HG03520 (cell line): ENCODE data around the gene RPL34.

Experiments
- ATAC-seq: cut with Tn5 transposase; IDR thresholded peaks from one replicate; pipeline ENCODE4 v1.9.1; 2021; ENCODE audit warnings: mild to moderate bottlenecking, moderate library complexity; ENCODE audit not compliant: unreplicated experiment

Gene RPL34

GRCh38 chr4:108622828-108623227 lies 2.5 kb downstream of the RPL34 start:
- no peak for ATAC-seq

GRCh38 chr4:108624263-108625056 lies 4.1 kb downstream of the RPL34 start:
- ATAC-seq = no peak

- ATAC-seq = no peak
Measured at GRCh38 chr4:108626056-108626455, 5.7 kb downstream of the RPL34 start.

GRCh38 chr4:108628411-108628810 lies 8.0 kb downstream of the RPL34 start:
- ATAC-seq = no peak

GRCh38 chr4:108635070-108635655 lies 14.8 kb downstream of the RPL34 start:
- ATAC-seq = no peak

- ATAC-seq = no peak
Measured at GRCh38 chr4:108636246-108636645, 15.9 kb downstream of the RPL34 start.

GRCh38 chr4:108637856-108638255 lies 17.5 kb downstream of the RPL34 start:
- ATAC-seq = no peak

GRCh38 chr4:108644237-108644636 lies 23.9 kb downstream of the RPL34 start:
- no peak for ATAC-seq

GRCh38 chr4:108646706-108647105 lies 26.3 kb downstream of the RPL34 start:
- ATAC-seq = no peak

GRCh38 chr4:108649863-108650211 lies 29.5 kb downstream of the RPL34 start:
- peak; percentile 5 for ATAC-seq

- ATAC-seq = peak; percentile 88
Measured at GRCh38 chr4:108650212-108651013, 30.0 kb downstream of the RPL34 start, which contains the start of gene OSTC. Gene OSTC, plus strand, starts transcription at chr4:108650599. Its CDS starts 57 bp downstream, at chr4:108650656.

GRCh38 chr4:108651014-108651791 lies 30.8 kb downstream of the RPL34 start:
- peak; percentile 29 for ATAC-seq

GRCh38 chr4:108662629-108663028 lies 42.3 kb downstream of the RPL34 start:
- ATAC-seq = no peak

- no peak for ATAC-seq
Measured at GRCh38 chr4:108674356-108674977, 54.1 kb downstream of the RPL34 start.
